ENCODE data around the gene FOXP2. TPM values are rescaled to one million over a fixed set of nuclear protein-coding genes. Genes with fewer than 3 reads are reported as not detected.

FOXP2 gene
- total and polyA plus RNA-seq, 2 donors (not counting 3 experiments of a cell fraction or from before 2014, with no cell fraction given): 0.37 to 2.7 TPM

DNA sequence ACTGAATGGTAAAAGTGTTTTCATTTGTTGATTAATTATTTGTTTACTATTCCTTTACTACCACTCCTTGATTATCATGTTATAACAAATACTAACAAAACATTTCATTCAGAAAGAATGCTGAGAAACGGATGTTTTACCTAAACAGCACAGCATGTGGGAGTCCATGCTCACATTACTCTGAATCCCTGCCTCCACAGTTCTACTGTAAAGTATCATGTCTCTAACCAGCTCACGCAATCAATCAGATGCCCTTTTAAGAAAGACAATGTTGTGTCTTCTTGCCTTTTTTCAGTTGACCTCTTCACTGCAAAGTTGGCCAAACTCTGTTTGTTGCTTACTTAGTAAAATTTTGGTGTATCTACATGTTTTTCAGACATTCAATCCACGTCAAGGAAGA lies 274.8 kb downstream of the FOXP2 start:
- no TSS peak for BruUV-seq (replicated peaks)
- no peak overlapping the region for H3K4me3 ChIP-seq (replicated peaks in 1 of 3; ENCODE audit: insufficient read depth in 1 of 3, low read depth in 1 of 3, low read length in 3 of 3)
- POLR2A ChIA-PET: no interaction called here
- no peak overlapping the region for H3K9ac ChIP-seq (replicated peaks; ENCODE audit: extremely low read depth, insufficient read depth, low read length)
- no peaks in the 10 kb centered on the region for H3K79me2 ChIP-seq (ENCODE audit: control insufficient read depth, insufficient read depth, low read length)
- H3K27me3 ChIP-seq (ENCODE audit: control insufficient read depth in 2 of 2, insufficient read depth in 2 of 2, low read length in 2 of 2): peaks cover 0 to 2% of the 10 kb centered on the region in 2 experiments
- DNase-seq (ENCODE audit: low read depth, low spot score) (no peak), FAIRE-seq (no peak)
- H3K36me3 ChIP-seq (ENCODE audit: control insufficient read depth in 2 of 2, extremely low read depth in 1 of 2, insufficient read depth in 2 of 2, low read length in 2 of 2): no peaks in the 10 kb centered on the region
- CTCF ChIA-PET: interaction anchor here (1.0 kb wide), 1 partner anchor 28 kb away, joined by 5 read pairs; no protein-coding TSS in a partner anchor
- no peak overlapping the region for H3K27ac ChIP-seq (ENCODE audit: insufficient read depth, low read depth, low read length)
- no peak overlapping the region for H2AFZ ChIP-seq (ENCODE audit: low read depth, low read length)
- TF ChIP-seq EZH2 (IDR thresholded peaks at IDR 0.05; ENCODE audit: borderline replicate concordance, low read depth, low read length, severe bottlenecking) (no peak), FOS (IDR thresholded peaks at IDR 0.05; ENCODE audit: borderline replicate concordance, insufficient read depth, low read length) (no peak), JUN (IDR thresholded peaks at IDR 0.05; ENCODE audit: borderline replicate concordance, insufficient read depth, insufficient read length, low read depth) (no peak), MYC (IDR thresholded peaks at IDR 0.05; ENCODE audit: low read depth, low read length) (no peak), POLR2AphosphoS5 (IDR thresholded peaks at IDR 0.05; ENCODE audit: insufficient read depth, low read depth, low read length) (no peak), POLR2A (IDR thresholded peaks at IDR 0.05; ENCODE audit: low read depth, low read length) (no peak), GATA2 (IDR thresholded peaks at IDR 0.05; ENCODE audit: insufficient read depth, insufficient read length, low read depth, low read length) (no peak)
- TF ChIP-seq, protein P1, sequence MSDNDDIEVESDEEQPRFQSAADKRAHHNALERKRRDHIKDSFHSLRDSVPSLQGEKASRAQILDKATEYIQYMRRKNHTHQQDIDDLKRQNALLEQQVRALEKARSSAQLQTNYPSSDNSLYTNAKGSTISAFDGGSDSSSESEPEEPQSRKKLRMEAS (IDR thresholded peaks at IDR 0.05; ENCODE audit: insufficient read depth, insufficient read length): no peak
- TF ChIP-seq, protein P2, sequence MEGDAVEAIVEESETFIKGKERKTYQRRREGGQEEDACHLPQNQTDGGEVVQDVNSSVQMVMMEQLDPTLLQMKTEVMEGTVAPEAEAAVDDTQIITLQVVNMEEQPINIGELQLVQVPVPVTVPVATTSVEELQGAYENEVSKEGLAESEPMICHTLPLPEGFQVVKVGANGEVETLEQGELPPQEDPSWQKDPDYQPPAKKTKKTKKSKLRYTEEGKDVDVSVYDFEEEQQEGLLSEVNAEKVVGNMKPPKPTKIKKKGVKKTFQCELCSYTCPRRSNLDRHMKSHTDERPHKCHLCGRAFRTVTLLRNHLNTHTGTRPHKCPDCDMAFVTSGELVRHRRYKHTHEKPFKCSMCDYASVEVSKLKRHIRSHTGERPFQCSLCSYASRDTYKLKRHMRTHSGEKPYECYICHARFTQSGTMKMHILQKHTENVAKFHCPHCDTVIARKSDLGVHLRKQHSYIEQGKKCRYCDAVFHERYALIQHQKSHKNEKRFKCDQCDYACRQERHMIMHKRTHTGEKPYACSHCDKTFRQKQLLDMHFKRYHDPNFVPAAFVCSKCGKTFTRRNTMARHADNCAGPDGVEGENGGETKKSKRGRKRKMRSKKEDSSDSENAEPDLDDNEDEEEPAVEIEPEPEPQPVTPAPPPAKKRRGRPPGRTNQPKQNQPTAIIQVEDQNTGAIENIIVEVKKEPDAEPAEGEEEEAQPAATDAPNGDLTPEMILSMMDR (IDR thresholded peaks at IDR 0.05; ENCODE audit: extremely low read depth in 1 of 2, insufficient read depth in 1 of 2, low read depth in 1 of 2, low read length in 2 of 2): no peak
- H3K9me3 ChIP-seq (replicated peaks; ENCODE audit: control insufficient read depth, insufficient read depth, low read length): no peaks in the 10 kb centered on the region
- no peaks in the 10 kb centered on the region for H3K4me1 ChIP-seq (ENCODE audit: control insufficient read depth, extremely low read depth, insufficient read depth, low read length)
- H3K4me2 ChIP-seq (ENCODE audit: insufficient read depth, low read length): no peak overlapping the region
- no peaks in the 10 kb centered on the region for H4K20me1 ChIP-seq (replicated peaks; ENCODE audit: control insufficient read depth, extremely low read depth, insufficient read depth, low read length)
- no peaks in the 10 kb centered on the region for H3K9me1 ChIP-seq (replicated peaks; ENCODE audit: control insufficient read depth, extremely low read depth, insufficient read depth, low read length)
- dilution Hi-C loops (cut with MboI; ENCODE audit: extremely low pct_ligation_motif_present, low sequenced_read_pairs) (no loop called here), intact Hi-C loops (cut with micrococcal nuclease) (no loop called here)

Measured in endothelial cell of umbilical vein (primary cell).